Measurements from ENCODE around the gene PTK7.

Gene PTK7

DNA sequence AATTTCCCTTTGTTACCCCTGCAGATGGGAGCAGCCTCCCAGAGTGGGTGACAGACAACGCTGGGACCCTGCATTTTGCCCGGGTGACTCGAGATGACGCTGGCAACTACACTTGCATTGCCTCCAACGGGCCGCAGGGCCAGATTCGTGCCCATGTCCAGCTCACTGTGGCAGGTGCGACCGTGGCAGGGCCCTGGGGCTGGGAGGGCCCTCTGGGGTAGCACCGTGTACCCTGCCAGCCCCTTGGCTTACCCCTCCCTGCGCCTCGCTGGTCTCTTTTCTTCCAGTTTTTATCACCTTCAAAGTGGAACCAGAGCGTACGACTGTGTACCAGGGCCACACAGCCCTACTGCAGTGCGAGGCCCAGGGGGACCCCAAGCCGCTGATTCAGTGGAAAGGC, 65.5 kb downstream of the PTK7 start:
- Histone ChIP-seq H3K36me3 (ENCODE audit: low read depth) (peaks cover 4% of the 10 kb centered on the region; the same call in 1 of the 2 replicates), H3K9me3 (ENCODE audit: severe bottlenecking) (no peaks in the 10 kb centered on the region), H3K27ac (ENCODE audit: poor library complexity, severe bottlenecking) (no peak overlapping the region), H3K27me3 (ENCODE audit: insufficient read depth, poor library complexity, severe bottlenecking) (no peaks in the 10 kb centered on the region), H3K4me3 (ENCODE audit: severe bottlenecking) (no peak overlapping the region), H3K4me1 (ENCODE audit: insufficient read depth, poor library complexity, severe bottlenecking) (peaks cover 7% of the 10 kb centered on the region)
- TF ChIP-seq, protein P1, sequence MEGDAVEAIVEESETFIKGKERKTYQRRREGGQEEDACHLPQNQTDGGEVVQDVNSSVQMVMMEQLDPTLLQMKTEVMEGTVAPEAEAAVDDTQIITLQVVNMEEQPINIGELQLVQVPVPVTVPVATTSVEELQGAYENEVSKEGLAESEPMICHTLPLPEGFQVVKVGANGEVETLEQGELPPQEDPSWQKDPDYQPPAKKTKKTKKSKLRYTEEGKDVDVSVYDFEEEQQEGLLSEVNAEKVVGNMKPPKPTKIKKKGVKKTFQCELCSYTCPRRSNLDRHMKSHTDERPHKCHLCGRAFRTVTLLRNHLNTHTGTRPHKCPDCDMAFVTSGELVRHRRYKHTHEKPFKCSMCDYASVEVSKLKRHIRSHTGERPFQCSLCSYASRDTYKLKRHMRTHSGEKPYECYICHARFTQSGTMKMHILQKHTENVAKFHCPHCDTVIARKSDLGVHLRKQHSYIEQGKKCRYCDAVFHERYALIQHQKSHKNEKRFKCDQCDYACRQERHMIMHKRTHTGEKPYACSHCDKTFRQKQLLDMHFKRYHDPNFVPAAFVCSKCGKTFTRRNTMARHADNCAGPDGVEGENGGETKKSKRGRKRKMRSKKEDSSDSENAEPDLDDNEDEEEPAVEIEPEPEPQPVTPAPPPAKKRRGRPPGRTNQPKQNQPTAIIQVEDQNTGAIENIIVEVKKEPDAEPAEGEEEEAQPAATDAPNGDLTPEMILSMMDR (IDR thresholded peaks at IDR 0.05; ENCODE audit: poor library complexity, severe bottlenecking) = no peak
- no peak for ATAC-seq (ENCODE audit: low read depth)
- no peak for DNase-seq (ENCODE audit: low spot score)

DNA sequence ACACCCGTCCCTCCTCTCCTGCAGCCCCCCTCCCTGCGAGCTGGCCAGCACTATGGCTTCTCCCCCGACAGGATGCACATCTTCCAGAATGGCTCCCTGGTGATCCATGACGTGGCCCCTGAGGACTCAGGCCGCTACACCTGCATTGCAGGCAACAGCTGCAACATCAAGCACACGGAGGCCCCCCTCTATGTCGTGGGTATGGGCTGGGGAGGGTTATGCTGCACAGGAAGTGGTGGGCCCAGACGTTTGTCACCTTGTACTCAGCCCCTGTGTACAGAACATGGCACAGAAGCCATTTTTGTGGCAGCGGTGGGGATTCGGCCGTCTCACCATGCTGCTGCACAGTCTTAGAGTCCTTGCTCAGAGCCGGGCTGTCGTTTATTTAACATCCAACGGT, 66.0 kb downstream of the PTK7 start:
- TF ChIP-seq, protein P1 (IDR thresholded peaks at IDR 0.05; ENCODE audit: poor library complexity, severe bottlenecking) = no peak
- Histone ChIP-seq H3K9me3 (ENCODE audit: severe bottlenecking) (no peaks in the 10 kb centered on the region), H3K4me1 (ENCODE audit: insufficient read depth, poor library complexity, severe bottlenecking) (peaks cover 7% of the 10 kb centered on the region), H3K36me3 (ENCODE audit: low read depth) (peaks cover 9% of the 10 kb centered on the region; the same call in 1 of the 2 replicates), H3K27me3 (ENCODE audit: insufficient read depth, poor library complexity, severe bottlenecking) (no peaks in the 10 kb centered on the region), H3K27ac (ENCODE audit: poor library complexity, severe bottlenecking) (no peak overlapping the region), H3K4me3 (ENCODE audit: severe bottlenecking) (no peak overlapping the region)
- DNase-seq (ENCODE audit: low spot score) (no peak), ATAC-seq (ENCODE audit: low read depth) (no peak)

DNA sequence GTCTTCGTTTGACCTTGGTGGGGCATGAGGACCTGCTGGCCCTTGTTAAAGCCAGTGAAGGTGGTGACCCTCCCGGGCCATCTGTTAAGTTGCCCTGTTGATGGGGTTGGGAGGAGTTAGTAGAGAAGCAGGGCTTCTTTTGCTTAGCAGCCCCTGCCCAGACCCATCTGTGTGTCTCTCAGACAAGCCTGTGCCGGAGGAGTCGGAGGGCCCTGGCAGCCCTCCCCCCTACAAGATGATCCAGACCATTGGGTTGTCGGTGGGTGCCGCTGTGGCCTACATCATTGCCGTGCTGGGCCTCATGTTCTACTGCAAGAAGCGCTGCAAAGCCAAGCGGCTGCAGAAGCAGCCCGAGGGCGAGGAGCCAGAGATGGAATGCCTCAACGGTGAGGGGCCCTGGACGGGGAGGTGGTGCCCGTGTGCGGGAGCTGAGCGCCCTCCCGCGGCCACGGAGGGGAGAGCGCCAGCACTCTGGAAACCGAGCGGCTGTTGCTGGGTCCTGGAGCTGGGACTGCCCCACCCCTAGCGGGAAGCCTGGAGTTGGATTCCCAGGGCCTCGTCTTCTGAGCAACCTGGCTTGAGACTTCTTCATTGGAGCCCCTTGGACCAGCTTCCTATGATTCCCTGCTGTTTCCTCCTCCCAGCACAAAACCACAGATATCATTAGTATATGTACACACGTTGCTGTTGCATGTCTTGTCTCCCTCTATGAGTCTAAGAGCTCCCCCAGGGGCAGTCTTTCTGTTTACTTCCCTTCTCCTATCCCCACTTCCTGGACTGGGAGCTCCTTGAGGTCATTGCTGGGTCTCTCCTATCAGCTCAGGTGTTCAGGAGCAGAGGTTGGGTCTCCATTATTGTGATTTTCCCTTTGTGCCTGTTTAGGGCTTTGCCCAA, 67.4 kb downstream of the PTK7 start:
- no peak for DNase-seq (ENCODE audit: low spot score)
- H3K4me3 ChIP-seq (ENCODE audit: severe bottlenecking) = no peak overlapping the region
- ATAC-seq (ENCODE audit: low read depth) = peak; percentile 87
- peak overlapping the region; percentile 21 for H3K27ac ChIP-seq (ENCODE audit: poor library complexity, severe bottlenecking)
- H3K27me3 ChIP-seq (ENCODE audit: insufficient read depth, poor library complexity, severe bottlenecking) = no peaks in the 10 kb centered on the region
- peaks cover 7% of the 10 kb centered on the region for H3K4me1 ChIP-seq (ENCODE audit: insufficient read depth, poor library complexity, severe bottlenecking)
- peaks cover 12% of the 10 kb centered on the region; the same call in 1 of the 2 replicates for H3K36me3 ChIP-seq (ENCODE audit: low read depth)
- H3K9me3 ChIP-seq (ENCODE audit: severe bottlenecking) = no peaks in the 10 kb centered on the region
- TF ChIP-seq, protein P1 (IDR thresholded peaks at IDR 0.05; ENCODE audit: poor library complexity, severe bottlenecking) = peak; percentile 90

DNA sequence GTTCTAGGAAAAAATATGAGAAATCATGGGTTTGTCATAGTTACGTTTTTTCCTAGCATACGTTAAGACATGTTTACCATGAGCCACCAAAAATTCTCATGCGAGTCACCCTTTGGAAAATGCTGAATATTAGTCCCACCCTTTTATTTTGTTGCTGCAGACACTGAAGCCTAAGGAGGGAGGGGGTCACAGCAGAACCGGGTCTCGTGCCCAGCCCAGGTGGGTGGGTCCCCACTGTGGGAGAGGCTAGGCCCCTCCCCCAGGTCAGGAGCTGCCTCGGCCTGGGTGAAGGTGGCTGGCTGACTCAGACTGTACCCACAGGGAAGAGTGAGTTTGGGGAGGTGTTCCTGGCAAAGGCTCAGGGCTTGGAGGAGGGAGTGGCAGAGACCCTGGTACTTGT, 68.8 kb downstream of the PTK7 start:
- H3K4me1 ChIP-seq (ENCODE audit: insufficient read depth, poor library complexity, severe bottlenecking) = peaks cover 7% of the 10 kb centered on the region
- TF ChIP-seq, protein P1 (IDR thresholded peaks at IDR 0.05; ENCODE audit: poor library complexity, severe bottlenecking) = no peak
- peaks cover 12% of the 10 kb centered on the region; the same call in 1 of the 2 replicates for H3K36me3 ChIP-seq (ENCODE audit: low read depth)
- H3K4me3 ChIP-seq (ENCODE audit: severe bottlenecking) = no peak overlapping the region
- peak overlapping the region; percentile 21 for H3K27ac ChIP-seq (ENCODE audit: poor library complexity, severe bottlenecking)
- H3K9me3 ChIP-seq (ENCODE audit: severe bottlenecking) = no peaks in the 10 kb centered on the region
- DNase-seq (ENCODE audit: low spot score) (no peak), ATAC-seq (ENCODE audit: low read depth) (peak; percentile 41)
- H3K27me3 ChIP-seq (ENCODE audit: insufficient read depth, poor library complexity, severe bottlenecking) = no peaks in the 10 kb centered on the region

DNA sequence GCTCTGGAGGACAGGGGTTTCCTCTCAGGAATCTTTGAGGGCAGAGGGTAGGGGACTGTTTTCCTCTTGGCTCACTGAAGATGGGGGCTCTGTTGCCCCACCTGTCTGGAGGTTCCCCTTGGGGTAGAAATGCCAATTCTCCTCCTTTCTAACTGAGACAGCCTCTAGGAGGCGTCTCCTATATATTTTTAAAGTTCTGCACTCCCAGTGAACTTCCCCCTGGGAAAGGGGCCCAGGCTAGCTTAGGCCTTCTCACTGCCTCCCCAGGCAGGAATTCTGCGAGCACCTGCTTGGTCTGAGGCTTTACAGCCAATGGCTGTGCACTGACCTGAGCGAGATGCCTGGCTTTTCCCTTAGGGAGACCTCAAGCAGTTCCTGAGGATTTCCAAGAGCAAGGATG, 70.1 kb downstream of the PTK7 start:
- no peaks in the 10 kb centered on the region for H3K27me3 ChIP-seq (ENCODE audit: insufficient read depth, poor library complexity, severe bottlenecking)
- H3K9me3 ChIP-seq (ENCODE audit: severe bottlenecking) = no peaks in the 10 kb centered on the region
- peaks cover 12% of the 10 kb centered on the region; the same call in 1 of the 2 replicates for H3K36me3 ChIP-seq (ENCODE audit: low read depth)
- no peak for DNase-seq (ENCODE audit: low spot score)
- no peak overlapping the region for H3K4me3 ChIP-seq (ENCODE audit: severe bottlenecking)
- H3K27ac ChIP-seq (ENCODE audit: poor library complexity, severe bottlenecking) = no peak overlapping the region
- no peak for ATAC-seq (ENCODE audit: low read depth)
- TF ChIP-seq, protein P1 (IDR thresholded peaks at IDR 0.05; ENCODE audit: poor library complexity, severe bottlenecking) = no peak
- H3K4me1 ChIP-seq (ENCODE audit: insufficient read depth, poor library complexity, severe bottlenecking) = peaks cover 7% of the 10 kb centered on the region

Measured in RWPE2 (cell line).